SK-N-SH (cell line): Measurements from ENCODE around the gene RRP9. TPM values are rescaled to one million over a fixed set of nuclear protein-coding genes. Genes with fewer than 3 reads are reported as not detected.

Experiments used
- CTCF ChIA-PET: fragments of 300-600, 350-600 bp; formaldehyde crosslinking; extraction: SDS; loops from one replicate; lab custom pipeline; 2021; lab: Yijun Ruan, JAX
- POLR2A ChIA-PET: fragments of 350-600 bp; sonication (Branson Sonifier 250); formaldehyde crosslinking; extraction: SDS; loops from one replicate; lab custom pipeline; 2020; ENCODE audit warnings: antibody characterized with exemption, inconsistent platforms; lab: Yijun Ruan, JAX
- DNase-seq: peaks from one replicate; pipeline ENCODE4 v3.0.0; 2012
- H2AFZ ChIP-seq: fragments of 200-600 bp; sonication (generic); 2 replicates; pipeline ENCODE4 v1.8.1; 2016; ENCODE audit warnings: antibody characterized with exemption, mild to moderate bottlenecking, low read depth
- H3F3A ChIP-seq: fragments of 200-600 bp; sonication (generic); replicated peaks from 2 replicates; pipeline ENCODE3; 2016; ENCODE audit warnings: antibody characterized with exemption, mild to moderate bottlenecking; ENCODE audit not compliant: insufficient read depth
- H3K27ac ChIP-seq, 2 experiments: fragments of 200-500 bp in 1 of 2; fragments of 200-600 bp in 1 of 2; sonication (Bioruptor generic) in 1 of 2; sonication (generic), shearing (Covaris generic) in 1 of 2; 2 replicates each; pipeline versions ENCODE4 v1.5.1 to v1.6.1; 2014 to 2016; ENCODE audit warnings: low read depth in 2 of 2, inconsistent platforms in 1 of 2, low read length in 1 of 2, mild to moderate bottlenecking in 1 of 2, mixed read lengths in 1 of 2
- H3K27me3 ChIP-seq: fragments of 200-600 bp; sonication (generic), shearing (Covaris generic); 2 replicates; pipeline ENCODE4 v1.6.1; 2016; ENCODE audit warnings: mixed run types; ENCODE audit not compliant: insufficient read depth
- H3K36me3 ChIP-seq, 2 experiments: fragments of 200-500 bp in 1 of 2; fragments of 200-600 bp in 1 of 2; sonication (Bioruptor generic) in 1 of 2; sonication (generic) in 1 of 2; replicated peaks in 1 of 2; 2 replicates each; pipeline versions ENCODE3 to v1.5.1; 2014 to 2016; ENCODE audit warnings: low read length in 1 of 2, mild to moderate bottlenecking in 1 of 2; ENCODE audit not compliant: insufficient read depth in 2 of 2, control insufficient read depth in 1 of 2
- H3K4me1 ChIP-seq, 2 experiments: fragments of 200-500 bp in 1 of 2; fragments of 200-600 bp in 1 of 2; sonication (Bioruptor generic) in 1 of 2; sonication (generic), shearing (Covaris generic) in 1 of 2; 2 replicates each; pipeline versions ENCODE4 v1.5.1 to v1.6.1; 2014 to 2016; ENCODE audit warnings: low read depth in 1 of 2, low read length in 1 of 2, mixed run types in 1 of 2; ENCODE audit not compliant: insufficient read depth in 2 of 2, control insufficient read depth in 1 of 2
- H3K4me2 ChIP-seq: fragments of 200-600 bp; sonication (generic), shearing (Covaris generic); 2 replicates; pipeline ENCODE4 v1.6.1; 2017; ENCODE audit warnings: mixed run types
- H3K4me3 ChIP-seq, 2 experiments: fragments of 200-500 bp in 1 of 2; fragments of 200-600 bp in 1 of 2; sonication (Bioruptor generic) in 1 of 2; sonication (generic), shearing (Covaris generic) in 1 of 2; 2 replicates each; pipeline versions ENCODE4 v1.5.1 to v1.8.1; 2014 to 2016; ENCODE audit warnings: low read depth in 2 of 2, inconsistent platforms in 1 of 2, low read length in 1 of 2, mild to moderate bottlenecking in 1 of 2, mixed read lengths in 1 of 2, moderate library complexity in 1 of 2
- H3K79me2 ChIP-seq: fragments of 200-600 bp; sonication (generic); 2 replicates; pipeline ENCODE4 v1.8.1; 2017; ENCODE audit warnings: mild to moderate bottlenecking; ENCODE audit not compliant: insufficient read depth
- H3K9ac ChIP-seq: fragments of 200-600 bp; sonication (generic); 2 replicates; pipeline ENCODE4 v1.6.1; 2017; ENCODE audit warnings: mixed run types
- H3K9me2 ChIP-seq: fragments of 200-600 bp; sonication (generic); 2 replicates; pipeline ENCODE4 v1.6.1; 2017; ENCODE audit warnings: mixed run types
- H3K9me3 ChIP-seq: fragments of 200-600 bp; sonication (generic); 2 replicates; pipeline ENCODE4 v1.6.1; 2017; ENCODE audit warnings: mixed run types, mild to moderate bottlenecking, moderate library complexity
- H4K20me1 ChIP-seq: fragments of 200-600 bp; sonication (generic); 2 replicates; pipeline ENCODE4 v1.6.1; 2017; ENCODE audit warnings: mild to moderate bottlenecking, mixed run types; ENCODE audit not compliant: insufficient read depth
- EZH2phosphoT487 ChIP-seq: fragments of 200-600 bp; sonication (generic); IDR thresholded peaks from 2 replicates; pipeline ENCODE4 v1.6.1; 2017; ENCODE audit warnings: low read depth, mixed run types, mild to moderate bottlenecking, antibody characterized with exemption, moderate library complexity, borderline replicate concordance
- FOXJ3 ChIP-seq: sonication (generic); formaldehyde crosslinking; IDR thresholded peaks from 2 replicates; pipeline ENCODE4 v1.5.1; 2020; ENCODE audit warnings: mild to moderate bottlenecking, missing genetic modification reagents
- GATA2 ChIP-seq: sonication (generic); formaldehyde crosslinking; IDR thresholded peaks from 2 replicates; pipeline ENCODE4 v1.5.0; 2020; ENCODE audit warnings: mild to moderate bottlenecking, missing genetic modification reagents
- IRF3 ChIP-seq: fragments of 150-350 bp; IDR thresholded peaks from 2 replicates; pipeline ENCODE4 v1.6.1; 2016; ENCODE audit warnings: mild to moderate bottlenecking, low read depth, low read length
- JUND ChIP-seq: IDR thresholded peaks from 2 replicates; pipeline ENCODE4 v1.4.0; 2012
- NRF1 ChIP-seq: IDR thresholded peaks from 2 replicates; pipeline ENCODE4 v1.6.1; 2012; ENCODE audit warnings: low read depth, mild to moderate bottlenecking, low read length
- POLR2AphosphoS5 ChIP-seq: IDR thresholded peaks from 2 replicates; pipeline ENCODE4 v1.6.1; 2012; ENCODE audit warnings: low read depth, low read length
- RAD21 ChIP-seq: IDR thresholded peaks from 2 replicates; pipeline ENCODE4 v1.6.1; 2012; ENCODE audit warnings: mild to moderate bottlenecking, low read length
- RCOR1 ChIP-seq: fragments of 150-350 bp; IDR thresholded peaks from 2 replicates; pipeline ENCODE4 v1.6.1; 2017; ENCODE audit warnings: antibody characterized with exemption, low read length
- RFX5 ChIP-seq: IDR thresholded peaks from 2 replicates; pipeline ENCODE4 v1.6.1; 2012; ENCODE audit warnings: mild to moderate bottlenecking, improper control_type of control experiment, low read length
- SMC3 ChIP-seq: IDR thresholded peaks from 2 replicates; pipeline ENCODE4 v1.6.1; 2012; ENCODE audit warnings: low read depth, low read length, improper control_type of control experiment
- TAF1 ChIP-seq: IDR thresholded peaks from 2 replicates; pipeline ENCODE4 v1.6.1; 2012; ENCODE audit warnings: low read depth, mild to moderate bottlenecking, low read length, moderate library complexity, borderline replicate concordance
- TCF12 ChIP-seq: IDR thresholded peaks from 2 replicates; pipeline ENCODE4 v1.4.0; 2012
- WGBS: methylation state at CpG from one replicate; pipeline ENCODE4 v1.1.6; 2017; ENCODE audit warnings: low lambda C conversion rate; 5-methylcytosine and 5-hydroxymethylcytosine counted together
- polyA plus RNA-seq, 3 experiments: library from polyadenylated mRNA; depleted of rRNA; stranded (reverse); fragments of >200 nt; gene quantifications; 2 replicates each; pipeline ENCODE4 v1.2.3, GENCODE V29; 2012
- TF ChIP-seq, protein P1 (sequence below): IDR thresholded peaks from 2 replicates; pipeline ENCODE4 v1.4.0; 2012; ENCODE audit warnings: low read depth, borderline replicate concordance
- TF ChIP-seq, protein P2 (sequence below): IDR thresholded peaks from 2 replicates; pipeline ENCODE4 v1.4.0; 2012; ENCODE audit warnings: low read depth, borderline replicate concordance

RRP9 gene
- polyA plus RNA-seq, 1 of the 3 experiments (the other 2 are of a cell fraction) = 49.6 TPM

DNA sequence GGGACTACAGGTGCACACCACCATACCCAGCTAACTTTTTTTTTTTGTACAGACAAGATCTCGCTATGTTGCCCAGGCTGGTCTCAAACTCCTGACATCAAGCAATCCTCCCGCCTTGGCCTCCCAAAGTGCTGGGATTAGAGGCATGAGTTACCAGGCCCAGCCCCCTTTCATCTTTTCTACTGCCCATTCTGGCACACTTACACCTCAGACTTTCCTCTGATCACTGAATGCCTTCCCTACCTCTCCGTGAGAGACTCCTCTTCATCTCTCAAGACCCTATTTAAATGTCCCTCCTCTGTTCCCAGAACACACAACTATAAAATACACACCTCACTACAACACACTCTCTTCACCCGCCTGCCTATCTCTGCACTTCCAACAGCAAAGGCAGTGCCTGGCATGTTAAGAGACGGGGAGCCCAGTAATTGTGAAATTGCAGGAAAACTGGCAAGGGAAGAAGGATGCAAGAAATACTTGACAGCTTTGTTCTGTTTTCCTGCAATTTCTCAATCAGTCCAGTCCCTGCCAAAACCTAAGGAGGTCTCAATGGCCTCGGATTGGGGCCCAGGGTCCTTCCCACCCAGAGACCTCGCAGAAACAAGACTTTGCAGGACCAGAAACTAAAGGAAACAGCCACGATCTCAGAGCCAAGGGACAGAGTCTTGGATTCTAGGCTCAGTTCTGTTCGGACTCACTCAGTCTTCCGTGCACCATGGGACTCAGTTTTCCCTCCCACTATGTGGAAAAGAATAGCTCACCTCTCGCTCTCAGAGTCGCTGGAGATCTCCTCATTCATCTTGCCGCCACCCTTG, 849 bp downstream of the RRP9 start:
- DNase-seq = no peak
- Histone ChIP-seq H3K4me3 (peak overlapping the region; percentile 85 to 95), H3K9me3 (no peaks in the 10 kb centered on the region), H3F3A (no peaks in the 10 kb centered on the region), H3K9me2 (no peaks in the 10 kb centered on the region), H3K4me1 (peaks cover 11 to 18% of the 10 kb centered on the region in 2 experiments; a peak in 3 of 4 replicates), H3K9ac (peak overlapping the region; percentile 85), H2AFZ (no peak overlapping the region; the same call in 1 of the 2 replicates), H3K4me2 (peak overlapping the region; percentile 95), H3K27ac (no peak overlapping the region), H4K20me1 (0 out of 2 replicates have a peak, but pooled peaks cover 6% of the 10 kb centered on the region), H3K27me3 (no peaks in the 10 kb centered on the region), H3K36me3 (peaks cover 0 to 32% of the 10 kb centered on the region in 2 experiments), H3K79me2 (peaks cover 33% of the 10 kb centered on the region)
- WGBS = 35% methylated on average over 11 of the region's 13 CpGs
- TF ChIP-seq FOXJ3 (CRISPR knock-in tag) (no peak), NRF1 (no peak), RCOR1 (no peak), SMC3 (no peak), RAD21 (no peak), EZH2phosphoT487 (no peak), IRF3 (no peak), TCF12 (no peak), RFX5 (no peak), JUND (no peak), GATA2 (CRISPR knock-in tag) (no peak), TAF1 (no peak), POLR2AphosphoS5 (no peak)
- TF ChIP-seq, protein P1, sequence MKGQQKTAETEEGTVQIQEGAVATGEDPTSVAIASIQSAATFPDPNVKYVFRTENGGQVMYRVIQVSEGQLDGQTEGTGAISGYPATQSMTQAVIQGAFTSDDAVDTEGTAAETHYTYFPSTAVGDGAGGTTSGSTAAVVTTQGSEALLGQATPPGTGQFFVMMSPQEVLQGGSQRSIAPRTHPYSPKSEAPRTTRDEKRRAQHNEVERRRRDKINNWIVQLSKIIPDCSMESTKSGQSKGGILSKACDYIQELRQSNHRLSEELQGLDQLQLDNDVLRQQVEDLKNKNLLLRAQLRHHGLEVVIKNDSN = no peak
- TF ChIP-seq, protein P2, sequence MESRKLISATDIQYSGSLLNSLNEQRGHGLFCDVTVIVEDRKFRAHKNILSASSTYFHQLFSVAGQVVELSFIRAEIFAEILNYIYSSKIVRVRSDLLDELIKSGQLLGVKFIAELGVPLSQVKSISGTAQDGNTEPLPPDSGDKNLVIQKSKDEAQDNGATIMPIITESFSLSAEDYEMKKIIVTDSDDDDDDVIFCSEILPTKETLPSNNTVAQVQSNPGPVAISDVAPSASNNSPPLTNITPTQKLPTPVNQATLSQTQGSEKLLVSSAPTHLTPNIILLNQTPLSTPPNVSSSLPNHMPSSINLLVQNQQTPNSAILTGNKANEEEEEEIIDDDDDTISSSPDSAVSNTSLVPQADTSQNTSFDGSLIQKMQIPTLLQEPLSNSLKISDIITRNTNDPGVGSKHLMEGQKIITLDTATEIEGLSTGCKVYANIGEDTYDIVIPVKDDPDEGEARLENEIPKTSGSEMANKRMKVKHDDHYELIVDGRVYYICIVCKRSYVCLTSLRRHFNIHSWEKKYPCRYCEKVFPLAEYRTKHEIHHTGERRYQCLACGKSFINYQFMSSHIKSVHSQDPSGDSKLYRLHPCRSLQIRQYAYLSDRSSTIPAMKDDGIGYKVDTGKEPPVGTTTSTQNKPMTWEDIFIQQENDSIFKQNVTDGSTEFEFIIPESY = no peak
- POLR2A ChIA-PET = interaction anchor here (0.7 to 2.3 kb wide), 7 partner anchors 27 to 61 kb away, joined by 3 to 19 read pairs (median 9); partner anchors contain the start of genes ABHD14B, PCBP4 and RPL29
- CTCF ChIA-PET = interaction anchor here (0.6 to 5.3 kb wide), 20 partner anchors 8 to 279 kb away, joined by 3 to 80 read pairs (median 8); partner anchors contain the start of genes ABHD14A, ABHD14B, ACY1 and GPR62
